Measurements from ENCODE around the gene RAB3C. TPM values are rescaled to one million over a fixed set of nuclear protein-coding genes. Genes with fewer than 3 reads are reported as not detected.

Gene RAB3C, protein sequence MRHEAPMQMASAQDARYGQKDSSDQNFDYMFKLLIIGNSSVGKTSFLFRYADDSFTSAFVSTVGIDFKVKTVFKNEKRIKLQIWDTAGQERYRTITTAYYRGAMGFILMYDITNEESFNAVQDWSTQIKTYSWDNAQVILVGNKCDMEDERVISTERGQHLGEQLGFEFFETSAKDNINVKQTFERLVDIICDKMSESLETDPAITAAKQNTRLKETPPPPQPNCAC
- 1.1 and 2.3 TPM in 2 replicates for total RNA-seq

DNA sequence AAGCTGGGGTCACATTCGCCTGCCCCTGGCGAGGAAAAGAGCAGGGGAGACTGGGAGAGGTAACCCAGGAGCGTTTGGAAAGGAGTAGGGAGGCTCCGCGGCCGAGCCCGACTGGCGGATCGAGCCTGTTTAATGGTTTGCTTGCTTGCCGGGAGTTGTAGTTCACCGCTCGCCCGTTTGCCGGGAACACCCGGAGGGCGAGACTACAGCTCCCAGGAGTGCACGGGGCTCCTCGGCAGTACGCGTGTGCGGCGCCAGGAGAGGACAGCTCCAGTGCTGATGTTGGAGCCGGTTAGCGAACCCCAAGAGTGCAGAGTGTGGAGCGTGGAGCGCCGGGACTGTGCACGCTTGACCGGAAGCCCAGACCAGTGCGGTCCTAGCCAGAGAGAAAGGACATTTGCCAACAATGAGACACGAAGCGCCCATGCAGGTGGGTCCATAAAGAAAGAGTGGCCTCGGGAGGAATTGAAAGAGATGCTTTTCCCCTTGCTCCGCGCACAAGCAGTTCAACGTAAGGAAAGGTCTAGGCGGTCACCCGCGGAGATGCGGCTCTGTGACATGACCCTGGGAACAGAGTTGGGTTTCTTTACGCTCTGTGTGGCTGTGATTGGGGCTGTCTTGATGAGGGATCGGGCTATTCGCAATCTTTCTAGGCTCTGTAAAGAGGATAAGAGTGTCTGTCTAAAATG, at the start of gene RAB3C:
Gene RAB3C (plus strand): TSS at position 273 of the 689 bp plus-strand sequence. CDS start 134 bp downstream, at position 407.

Other genes with a start within 250 kb of the RAB3C start
- gene PLK2, start 123.0 kb upstream of the RAB3C start, total RNA-seq = 699 and 730 TPM in 2 replicates
- gene GAPT, start 91.6 kb upstream of the RAB3C start, total RNA-seq = not detected in 2 replicates